ENCODE data around the gene OR2C3.

DNA sequence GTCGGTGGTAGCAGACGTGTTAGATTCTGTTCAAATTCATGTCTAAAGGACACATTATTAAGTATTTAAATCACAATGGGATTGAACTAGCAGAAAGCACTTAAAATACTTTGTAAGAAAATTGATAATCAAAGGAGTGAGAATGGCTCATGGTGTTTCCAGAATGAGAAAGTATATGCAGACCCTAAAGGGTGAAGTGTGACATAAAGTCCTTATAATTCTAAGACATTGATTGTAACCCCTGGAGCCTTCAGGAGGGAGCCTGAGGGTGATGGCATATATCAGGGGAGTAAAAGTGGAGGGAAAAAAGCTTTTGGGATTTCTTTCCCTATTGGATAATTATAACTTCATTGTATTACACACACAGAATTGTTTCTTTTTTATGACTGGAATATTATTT is at the start of gene OR2C3:
- TF ChIP-seq POLR2A (IDR thresholded peaks at IDR 0.05; ENCODE audit: borderline replicate concordance, extremely low read depth, insufficient read depth, insufficient read length) (no peak), SIN3A (IDR thresholded peaks at IDR 0.05; ENCODE audit: low read depth) (no peak), SP1 (IDR thresholded peaks at IDR 0.05; ENCODE audit: low read depth) (no peak), ZNF274 (IDR thresholded peaks at IDR 0.05; ENCODE audit: low read depth, low read length) (no peak), ZBTB33 (IDR thresholded peaks at IDR 0.05; ENCODE audit: extremely low read depth, insufficient replicate concordance, low read length) (no peak), JUND (IDR thresholded peaks at IDR 0.05) (no peak), EZH2 (IDR thresholded peaks at IDR 0.05) (no peak)
- TF ChIP-seq, protein P1, sequence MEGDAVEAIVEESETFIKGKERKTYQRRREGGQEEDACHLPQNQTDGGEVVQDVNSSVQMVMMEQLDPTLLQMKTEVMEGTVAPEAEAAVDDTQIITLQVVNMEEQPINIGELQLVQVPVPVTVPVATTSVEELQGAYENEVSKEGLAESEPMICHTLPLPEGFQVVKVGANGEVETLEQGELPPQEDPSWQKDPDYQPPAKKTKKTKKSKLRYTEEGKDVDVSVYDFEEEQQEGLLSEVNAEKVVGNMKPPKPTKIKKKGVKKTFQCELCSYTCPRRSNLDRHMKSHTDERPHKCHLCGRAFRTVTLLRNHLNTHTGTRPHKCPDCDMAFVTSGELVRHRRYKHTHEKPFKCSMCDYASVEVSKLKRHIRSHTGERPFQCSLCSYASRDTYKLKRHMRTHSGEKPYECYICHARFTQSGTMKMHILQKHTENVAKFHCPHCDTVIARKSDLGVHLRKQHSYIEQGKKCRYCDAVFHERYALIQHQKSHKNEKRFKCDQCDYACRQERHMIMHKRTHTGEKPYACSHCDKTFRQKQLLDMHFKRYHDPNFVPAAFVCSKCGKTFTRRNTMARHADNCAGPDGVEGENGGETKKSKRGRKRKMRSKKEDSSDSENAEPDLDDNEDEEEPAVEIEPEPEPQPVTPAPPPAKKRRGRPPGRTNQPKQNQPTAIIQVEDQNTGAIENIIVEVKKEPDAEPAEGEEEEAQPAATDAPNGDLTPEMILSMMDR (IDR thresholded peaks at IDR 0.05 in 2 of 3, conservative IDR thresholded peaks at IDR 0.05 in 1 of 3; ENCODE audit: borderline replicate concordance in 1 of 3, insufficient read depth in 1 of 3, low read depth in 2 of 3, low read length in 2 of 3), result no peak
- TF ChIP-seq, protein P2, sequence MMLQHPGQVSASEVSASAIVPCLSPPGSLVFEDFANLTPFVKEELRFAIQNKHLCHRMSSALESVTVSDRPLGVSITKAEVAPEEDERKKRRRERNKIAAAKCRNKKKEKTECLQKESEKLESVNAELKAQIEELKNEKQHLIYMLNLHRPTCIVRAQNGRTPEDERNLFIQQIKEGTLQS (IDR thresholded peaks at IDR 0.05), result no peak
- TF ChIP-seq, protein P3, sequence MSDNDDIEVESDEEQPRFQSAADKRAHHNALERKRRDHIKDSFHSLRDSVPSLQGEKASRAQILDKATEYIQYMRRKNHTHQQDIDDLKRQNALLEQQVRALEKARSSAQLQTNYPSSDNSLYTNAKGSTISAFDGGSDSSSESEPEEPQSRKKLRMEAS (IDR thresholded peaks at IDR 0.05), result no peak

Data from HCT116 (cell line).